Measurements from ENCODE around the gene PRSS58. TPM values are rescaled to one million over a fixed set of nuclear protein-coding genes. Genes with fewer than 3 reads are reported as not detected.

PRSS58 gene
- not detected for polyA plus RNA-seq (ENCODE audit: low read depth in 6 of 6)

- no peaks in the 10 kb centered on the region for H3K4me1 Mint-ChIP-seq
- peaks cover 0 to 8% (median 5%) of the 10 kb centered on the region in 3 donors for H3K27me3 Mint-ChIP-seq
- no peak for ATAC-seq (ENCODE audit: low read depth in 2 of 2)
Observed at GRCh38 chr7:142257958-142258357, at the start of gene PRSS58. PRSS58 (minus strand) TSS chr7:142258058; CDS start chr7:142257707, 351 bp downstream.

GRCh38 chr7:142307246-142307900 lies 49.5 kb upstream of the PRSS58 start:
- no peak overlapping the region for H3K27ac Mint-ChIP-seq

More at GRCh38 chr7:142257958-142258357, at the start of gene PRSS58:
- DNase-seq = no peak
- H3K27ac Mint-ChIP-seq = no peak within 1 kb of the TSS
- H3K36me3 Mint-ChIP-seq = no peaks in the 10 kb centered on the region
- H3K4me3 Mint-ChIP-seq = no peak within 1 kb of the TSS
- peaks cover 0 to 14% (median 5%) of the 10 kb centered on the region in 7 donors for H3K9me3 Mint-ChIP-seq

GRCh38 chr7:142303650-142304049 lies 45.8 kb upstream of the PRSS58 start:
- H3K9me3 Mint-ChIP-seq = no peaks in the 10 kb centered on the region
- no peaks in the 10 kb centered on the region for H3K36me3 Mint-ChIP-seq
- H3K27ac Mint-ChIP-seq = peak overlapping the region in 1 of 6 donors; percentile 7
- peaks cover under 1 to 9% (median under 1%) of the 10 kb centered on the region in 3 donors for H3K4me1 Mint-ChIP-seq
- H3K27me3 Mint-ChIP-seq = peaks cover 0 to 6% (median 0%) of the 10 kb centered on the region in 3 donors
- ATAC-seq (ENCODE audit: low read depth in 2 of 2) (no peak), DNase-seq (no peak)
- no peak overlapping the region for H3K4me3 Mint-ChIP-seq

More at GRCh38 chr7:142307246-142307900, 49.5 kb upstream of the PRSS58 start:
- no peaks in the 10 kb centered on the region for H3K9me3 Mint-ChIP-seq
- H3K4me3 Mint-ChIP-seq = no peak overlapping the region
- ATAC-seq (ENCODE audit: low read depth in 2 of 2) (no peak), DNase-seq (no peak)
- H3K27me3 Mint-ChIP-seq = peaks cover 1 to 10% (median 7%) of the 10 kb centered on the region in 3 donors
- no peaks in the 10 kb centered on the region for H3K36me3 Mint-ChIP-seq
- H3K4me1 Mint-ChIP-seq = peaks cover 0 to 5% (median 0%) of the 10 kb centered on the region in 3 donors

- ATAC-seq (ENCODE audit: low read depth in 2 of 2) (no peak), DNase-seq (no peak)
- Mint-ChIP-seq H3K9me3 (no peaks in the 10 kb centered on the region), H3K36me3 (no peaks in the 10 kb centered on the region), H3K27me3 (peaks cover 0 to 6% (median 5%) of the 10 kb centered on the region in 3 donors), H3K4me3 (no peak overlapping the region), H3K4me1 (peaks cover 4 to 13% (median 9%) of the 10 kb centered on the region in 3 donors), H3K27ac (no peak overlapping the region)
Observed at GRCh38 chr7:142301923-142302550, 44.2 kb upstream of the PRSS58 start.

GRCh38 chr7:142301299-142301698 lies 43.4 kb upstream of the PRSS58 start:
- Mint-ChIP-seq H3K4me3 (no peak overlapping the region), H3K27ac (no peak overlapping the region), H3K27me3 (peaks cover 0 to 6% (median 5%) of the 10 kb centered on the region in 3 donors), H3K9me3 (no peaks in the 10 kb centered on the region), H3K4me1 (peaks cover 4 to 13% (median 9%) of the 10 kb centered on the region in 3 donors), H3K36me3 (no peaks in the 10 kb centered on the region)
- DNase-seq = no peak
- no peak for ATAC-seq (ENCODE audit: low read depth in 2 of 2)

GRCh38 chr7:142300689-142301088 lies 42.8 kb upstream of the PRSS58 start:
- Mint-ChIP-seq H3K9me3 (no peaks in the 10 kb centered on the region), H3K27me3 (peaks cover 0 to 6% (median 5%) of the 10 kb centered on the region in 3 donors), H3K4me3 (no peak overlapping the region), H3K4me1 (peaks cover 4 to 11% (median 9%) of the 10 kb centered on the region in 3 donors), H3K36me3 (no peaks in the 10 kb centered on the region), H3K27ac (no peak overlapping the region)
- DNase-seq (no peak), ATAC-seq (ENCODE audit: low read depth in 2 of 2) (no peak)

GRCh38 chr7:142299237-142299781 lies 41.5 kb upstream of the PRSS58 start:
- no peak for ATAC-seq (ENCODE audit: low read depth in 2 of 2)

GRCh38 chr7:142298627-142299026 lies 40.8 kb upstream of the PRSS58 start:
- ATAC-seq (ENCODE audit: low read depth in 2 of 2) (no peak), DNase-seq (no peak)
- no peak overlapping the region for H3K4me3 Mint-ChIP-seq
- H3K9me3 Mint-ChIP-seq = no peaks in the 10 kb centered on the region
- peaks cover 4 to 9% (median 8%) of the 10 kb centered on the region in 3 donors for H3K4me1 Mint-ChIP-seq
- H3K27ac Mint-ChIP-seq = no peak overlapping the region
- H3K27me3 Mint-ChIP-seq = peaks cover 0 to 9% (median 5%) of the 10 kb centered on the region in 3 donors
- H3K36me3 Mint-ChIP-seq = no peaks in the 10 kb centered on the region

More at GRCh38 chr7:142299237-142299781, 41.5 kb upstream of the PRSS58 start:
- no peak for DNase-seq
- peaks cover 0 to 7% (median 5%) of the 10 kb centered on the region in 3 donors for H3K27me3 Mint-ChIP-seq
- no peaks in the 10 kb centered on the region for H3K36me3 Mint-ChIP-seq
- H3K27ac Mint-ChIP-seq = no peak overlapping the region
- H3K4me3 Mint-ChIP-seq = no peak overlapping the region
- peaks cover 4 to 9% (median 9%) of the 10 kb centered on the region in 3 donors for H3K4me1 Mint-ChIP-seq
- H3K9me3 Mint-ChIP-seq = no peaks in the 10 kb centered on the region

GRCh38 chr7:142298009-142298408 lies 40.2 kb upstream of the PRSS58 start:
- H3K4me1 Mint-ChIP-seq = peaks cover 4 to 9% (median 8%) of the 10 kb centered on the region in 3 donors
- H3K27me3 Mint-ChIP-seq = peaks cover 0 to 9% (median 5%) of the 10 kb centered on the region in 3 donors
- DNase-seq = no peak
- no peak for ATAC-seq (ENCODE audit: low read depth in 2 of 2)
- H3K36me3 Mint-ChIP-seq = no peaks in the 10 kb centered on the region
- no peak overlapping the region for H3K4me3 Mint-ChIP-seq
- H3K9me3 Mint-ChIP-seq = no peaks in the 10 kb centered on the region
- peak overlapping the region in 1 of 6 donors; percentile 58 for H3K27ac Mint-ChIP-seq

- Mint-ChIP-seq H3K9me3 (peaks cover 1 to 23% (median 8%) of the 10 kb centered on the region in 7 donors), H3K4me3 (no peak overlapping the region), H3K27me3 (peaks cover 6 to 15% (median 14%) of the 10 kb centered on the region in 3 donors), H3K36me3 (peaks cover 5 to 9% of the 10 kb centered on the region in 2 donors), H3K4me1 (no peaks in the 10 kb centered on the region), H3K27ac (no peak overlapping the region)
- ATAC-seq (ENCODE audit: low read depth in 2 of 2) = no peak
- no peak for DNase-seq
Observed at GRCh38 chr7:142280263-142280662, 22.4 kb upstream of the PRSS58 start.

- H3K9me3 Mint-ChIP-seq = peaks cover 3 to 30% (median 12%) of the 10 kb centered on the region in 7 donors
- no peak overlapping the region for H3K4me3 Mint-ChIP-seq
- peaks cover 9 to 14% of the 10 kb centered on the region in 2 donors for H3K36me3 Mint-ChIP-seq
- no peaks in the 10 kb centered on the region for H3K4me1 Mint-ChIP-seq
- DNase-seq (no peak), ATAC-seq (ENCODE audit: low read depth in 2 of 2) (no peak)
- H3K27ac Mint-ChIP-seq = no peak overlapping the region
- H3K27me3 Mint-ChIP-seq = peaks cover 7 to 19% (median 18%) of the 10 kb centered on the region in 3 donors
Observed at GRCh38 chr7:142279601-142280000, 21.7 kb upstream of the PRSS58 start.

- H3K36me3 Mint-ChIP-seq = peaks cover 9 to 14% of the 10 kb centered on the region in 2 donors
- no peak overlapping the region for H3K27ac Mint-ChIP-seq
- no peak for DNase-seq
- peaks cover 19 to 22% (median 21%) of the 10 kb centered on the region in 3 donors for H3K27me3 Mint-ChIP-seq
- no peak overlapping the region for H3K4me3 Mint-ChIP-seq
- ATAC-seq (ENCODE audit: low read depth in 2 of 2) = no peak
- peaks cover 3 to 30% (median 12%) of the 10 kb centered on the region in 7 donors for H3K9me3 Mint-ChIP-seq
- H3K4me1 Mint-ChIP-seq = no peaks in the 10 kb centered on the region
Observed at GRCh38 chr7:142275028-142275427, 17.2 kb upstream of the PRSS58 start.

- Mint-ChIP-seq H3K27ac (no peak overlapping the region), H3K27me3 (peaks cover 21 to 29% (median 21%) of the 10 kb centered on the region in 3 donors), H3K4me1 (no peaks in the 10 kb centered on the region), H3K36me3 (peaks cover 9 to 14% of the 10 kb centered on the region in 2 donors), H3K4me3 (no peak overlapping the region), H3K9me3 (peaks cover 3 to 30% (median 12%) of the 10 kb centered on the region in 7 donors)
- DNase-seq (no peak), ATAC-seq (ENCODE audit: low read depth in 2 of 2) (no peak)
Observed at GRCh38 chr7:142272841-142273240, 15.0 kb upstream of the PRSS58 start.
